Kidney (tissue), 14 donors: ENCODE data around the gene CCN2. TPM values are rescaled to one million over a fixed set of nuclear protein-coding genes. Genes with fewer than 3 reads are reported as not detected.

Experiments
- DNase-seq, 5 donors: peaks; one replicate each; pipeline ENCODE4 v3.0.0-alpha.2; 2013 to 2020
- FAIRE-seq: peaks from 2 replicates; lab custom pipeline; 2012; peaks lifted over from hg19 to GRCh38; lab: Jason Lieb, UNC
- H3K27ac ChIP-seq, 2 donors: one replicate each; pipeline ENCODE4 v1.7.0; 2013; ENCODE audit warnings: low read depth in 2 of 2, low read length in 2 of 2, inconsistent platforms in 1 of 2
- H3K27me3 ChIP-seq: one replicate; pipeline ENCODE4 v1.7.1; 2013; ENCODE audit warnings: low read length, inconsistent platforms; ENCODE audit not compliant: control insufficient read depth, insufficient read depth
- H3K36me3 ChIP-seq, 3 donors: one replicate each; pipeline versions ENCODE4 v1.7.0 to v1.7.1; 2013; ENCODE audit warnings: low read length in 3 of 3, control low read depth in 1 of 3, inconsistent platforms in 1 of 3; ENCODE audit not compliant: insufficient read depth in 3 of 3, control insufficient read depth in 2 of 3
- H3K4me1 ChIP-seq, 3 donors: one replicate each; pipeline versions ENCODE4 v1.7.0 to v1.7.1; 2013; ENCODE audit warnings: low read length in 3 of 3, inconsistent platforms in 1 of 3, low read depth in 1 of 3; ENCODE audit not compliant: control insufficient read depth in 2 of 3, insufficient read depth in 2 of 3
- H3K4me3 ChIP-seq, 3 donors: one replicate each; pipeline versions ENCODE4 v1.7.0 to v1.8.1; 2013; ENCODE audit warnings: low read length in 3 of 3, control low read depth in 1 of 3, inconsistent platforms in 1 of 3
- H3K9ac ChIP-seq, 3 donors: one replicate each; pipeline versions ENCODE4 v1.7.0 to v1.7.1; 2013; ENCODE audit warnings: low read length in 3 of 3, control low read depth in 1 of 3, inconsistent platforms in 1 of 3
- H3K9me3 ChIP-seq, 3 donors: one replicate each; pipeline versions ENCODE4 v1.7.0 to v1.7.1; 2013; ENCODE audit warnings: low read length in 3 of 3, control low read depth in 1 of 3, inconsistent platforms in 1 of 3; ENCODE audit not compliant: control insufficient read depth in 2 of 3, insufficient read depth in 1 of 3
- intact Hi-C: fragments of 100-400 bp; cut with DNase I; formaldehyde crosslinking; loops from one replicate; pipeline ENCODE4 v1.11.1; 2022
- polyA plus RNA-seq: library from polyadenylated mRNA; stranded (reverse); fragments of 350-450 nt; fragmentation: Illumina TruSeq; extraction: RNeasy Lipid Tissue Mini Kit (QIAGEN cat#74804); gene quantifications from one replicate; pipeline ENCODE4 v1.2.3, GENCODE V29; 2014; ENCODE audit warnings: low read depth, low replicate concordance; ENCODE audit not compliant: insufficient read depth
- total RNA-seq: library from RNA; stranded (reverse); fragmentation: NEBNext Ultra II Directional; extraction: Animal tissue kit (Norgen Biotek cat#: 25700); gene quantifications from one replicate; pipeline ENCODE4 v1.2.1, GENCODE V29; 2021
- TF ChIP-seq, protein P1 (sequence below): IDR thresholded peaks from 3 replicates; pipeline ENCODE4 v1.5.1; 2012; ENCODE audit warnings: mild to moderate bottlenecking, moderate library complexity, borderline replicate concordance; ENCODE audit not compliant: insufficient read depth; ENCODE audit errors: extremely low read depth
- donor health status: control.
- donor health status: control.
- donor health status: control.
- donor health status: control.
- donor health status: control.
- donor health status: DM: yes; HTN: yes; CAD: no.
- donor health status: Normal renal cell carcinoma (clear cell type).

Gene CCN2
- total and polyA plus RNA-seq, 2 donors from 2014 or later: 64.1 to 248 TPM

DNA sequence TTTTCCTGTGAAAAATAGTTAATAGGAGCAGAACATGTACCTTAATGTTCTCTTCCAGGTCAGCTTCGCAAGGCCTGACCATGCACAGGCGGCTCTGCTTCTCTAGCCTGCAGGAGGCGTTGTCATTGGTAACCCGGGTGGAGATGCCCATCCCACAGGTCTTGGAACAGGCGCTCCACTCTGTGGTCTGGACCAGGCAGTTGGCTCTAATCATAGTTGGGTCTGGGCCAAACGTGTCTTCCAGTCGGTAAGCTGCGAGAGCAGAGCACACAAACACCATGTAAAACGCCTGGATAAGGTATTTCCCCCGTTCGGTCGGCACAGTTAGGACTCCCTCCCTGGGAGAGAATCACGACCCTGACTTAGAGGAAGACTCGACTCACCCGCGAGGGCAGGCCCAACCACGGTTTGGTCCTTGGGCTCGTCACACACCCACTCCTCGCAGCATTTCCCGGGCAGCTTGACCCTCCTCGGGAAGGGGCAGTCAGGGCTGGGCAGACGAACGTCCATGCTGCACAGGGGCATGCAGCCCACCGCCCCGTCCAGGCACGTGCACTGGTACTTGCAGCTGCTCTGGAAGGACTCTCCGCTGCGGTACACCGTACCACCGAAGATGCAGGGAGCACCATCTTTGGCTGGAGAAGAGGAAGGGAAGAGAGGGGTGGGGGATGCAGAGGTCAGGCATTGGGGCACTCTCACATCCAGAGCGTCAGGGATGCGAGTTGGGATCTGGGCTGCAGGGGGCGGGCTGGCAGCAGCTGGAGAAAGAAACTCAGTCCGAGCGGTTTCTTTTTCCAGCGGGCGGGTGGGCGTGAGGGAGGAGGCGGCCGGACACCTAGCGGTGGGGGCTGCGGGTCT lies 1.0 kb downstream of the CCN2 start:
- FAIRE-seq (no peak), DNase-seq (peak; percentile 90 to 94 (median 92))
- Histone ChIP-seq H3K4me1 (peaks cover 4 to 18% (median 13%) of the 10 kb centered on the region in 3 donors), H3K9ac (peak overlapping the region; percentile 67 to 82 (median 73)), H3K27me3 (no peaks in the 10 kb centered on the region), H3K27ac (peak overlapping the region; percentile 84 to 88), H3K4me3 (peak overlapping the region; percentile 74 to 87 (median 82)), H3K9me3 (no peaks in the 10 kb centered on the region), H3K36me3 (peaks cover 0 to 16% (median 2%) of the 10 kb centered on the region in 3 donors)
- intact Hi-C loops: no loop called here
- TF ChIP-seq, protein P1, sequence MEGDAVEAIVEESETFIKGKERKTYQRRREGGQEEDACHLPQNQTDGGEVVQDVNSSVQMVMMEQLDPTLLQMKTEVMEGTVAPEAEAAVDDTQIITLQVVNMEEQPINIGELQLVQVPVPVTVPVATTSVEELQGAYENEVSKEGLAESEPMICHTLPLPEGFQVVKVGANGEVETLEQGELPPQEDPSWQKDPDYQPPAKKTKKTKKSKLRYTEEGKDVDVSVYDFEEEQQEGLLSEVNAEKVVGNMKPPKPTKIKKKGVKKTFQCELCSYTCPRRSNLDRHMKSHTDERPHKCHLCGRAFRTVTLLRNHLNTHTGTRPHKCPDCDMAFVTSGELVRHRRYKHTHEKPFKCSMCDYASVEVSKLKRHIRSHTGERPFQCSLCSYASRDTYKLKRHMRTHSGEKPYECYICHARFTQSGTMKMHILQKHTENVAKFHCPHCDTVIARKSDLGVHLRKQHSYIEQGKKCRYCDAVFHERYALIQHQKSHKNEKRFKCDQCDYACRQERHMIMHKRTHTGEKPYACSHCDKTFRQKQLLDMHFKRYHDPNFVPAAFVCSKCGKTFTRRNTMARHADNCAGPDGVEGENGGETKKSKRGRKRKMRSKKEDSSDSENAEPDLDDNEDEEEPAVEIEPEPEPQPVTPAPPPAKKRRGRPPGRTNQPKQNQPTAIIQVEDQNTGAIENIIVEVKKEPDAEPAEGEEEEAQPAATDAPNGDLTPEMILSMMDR: peak; percentile 49

GRCh38 chr6:131949620-131949908 lies 1.6 kb downstream of the CCN2 start:
- H3K27me3 ChIP-seq: no peaks in the 10 kb centered on the region
- DNase-seq (peak in 1 of 5 donors; percentile 69), FAIRE-seq (no peak)
- TF ChIP-seq, protein P1: no peak
- H3K9me3 ChIP-seq: no peaks in the 10 kb centered on the region
- peak overlapping the region; percentile 74 to 87 (median 82) for H3K4me3 ChIP-seq
- peaks cover 0 to 16% (median 2%) of the 10 kb centered on the region in 3 donors for H3K36me3 ChIP-seq
- H3K4me1 ChIP-seq: peaks cover 4 to 16% (median 13%) of the 10 kb centered on the region in 3 donors
- peak overlapping the region; percentile 84 to 88 for H3K27ac ChIP-seq
- H3K9ac ChIP-seq: peak overlapping the region; percentile 67 to 82 (median 73)
- intact Hi-C loops: no loop called here

GRCh38 chr6:131948692-131949619 lies 2.2 kb downstream of the CCN2 start:
- TF ChIP-seq, protein P1: no peak
- no peaks in the 10 kb centered on the region for H3K27me3 ChIP-seq
- H3K36me3 ChIP-seq: peaks cover 0 to 16% (median 2%) of the 10 kb centered on the region in 3 donors
- peak overlapping the region; percentile 34 to 82 (median 73) for H3K9ac ChIP-seq
- DNase-seq: peak in 2 of 5 donors; percentile 43 to 44
- H3K4me3 ChIP-seq: peak overlapping the region; percentile 74 to 87 (median 82)
- H3K9me3 ChIP-seq: no peaks in the 10 kb centered on the region
- H3K4me1 ChIP-seq: peaks cover 4 to 10% (median 10%) of the 10 kb centered on the region in 3 donors
- intact Hi-C loops: no loop called here
- FAIRE-seq: no peak
- peak overlapping the region; percentile 84 to 88 for H3K27ac ChIP-seq
